Measurements from ENCODE around the gene ACOX2.

The ACOX2 gene

GRCh38 chr3:58567251-58567515, 30.2 kb upstream of the ACOX2 start:
- Histone ChIP-seq H3K36me3 (ENCODE audit: insufficient read depth, low read length) (no peaks in the 10 kb centered on the region), H3K9me2 (replicated peaks; ENCODE audit: low read depth, low read length) (no peaks in the 10 kb centered on the region), H3K4me1 (ENCODE audit: insufficient read depth, low read length, poor library complexity, severe bottlenecking) (no peaks in the 10 kb centered on the region), H3K9ac (ENCODE audit: low read depth, low read length, poor library complexity, severe bottlenecking) (no peak overlapping the region), H3K4me2 (ENCODE audit: low read depth, low read length, poor library complexity, severe bottlenecking) (no peak overlapping the region), H3K4me3 (ENCODE audit: low read length, poor library complexity, severe bottlenecking) (no peak overlapping the region), H3K27me3 (ENCODE audit: insufficient read depth, low read length, poor library complexity, severe bottlenecking) (no peaks in the 10 kb centered on the region), H3F3A (ENCODE audit: low read depth) (no peaks in the 10 kb centered on the region), H3K79me2 (ENCODE audit: insufficient read depth, low read length) (no peaks in the 10 kb centered on the region), H4K20me1 (ENCODE audit: insufficient read depth, low read length, poor library complexity, severe bottlenecking) (no peaks in the 10 kb centered on the region), H3K9me3 (ENCODE audit: insufficient read depth, low read depth, low read length) (no peaks in the 10 kb centered on the region), H2AFZ (ENCODE audit: low read length) (no peak overlapping the region)
- TF ChIP-seq CTCF (conservative IDR thresholded peaks at IDR 0.05; ENCODE audit: low read length) (no peak), EZH2phosphoT487 (IDR thresholded peaks at IDR 0.05; ENCODE audit: borderline replicate concordance) (no peak)

- no peak for TF ChIP-seq EZH2phosphoT487 (IDR thresholded peaks at IDR 0.05; ENCODE audit: borderline replicate concordance)
- no peak for TF ChIP-seq CTCF (conservative IDR thresholded peaks at IDR 0.05; ENCODE audit: low read length)
- no peaks in the 10 kb centered on the region for H3F3A ChIP-seq (ENCODE audit: low read depth)
- H3K4me1 ChIP-seq (ENCODE audit: insufficient read depth, low read length, poor library complexity, severe bottlenecking): no peaks in the 10 kb centered on the region
- H3K9me2 ChIP-seq (replicated peaks; ENCODE audit: low read depth, low read length): no peaks in the 10 kb centered on the region
- no peak overlapping the region for H3K4me3 ChIP-seq (ENCODE audit: low read length, poor library complexity, severe bottlenecking)
- H4K20me1 ChIP-seq (ENCODE audit: insufficient read depth, low read length, poor library complexity, severe bottlenecking): no peaks in the 10 kb centered on the region
- H3K79me2 ChIP-seq (ENCODE audit: insufficient read depth, low read length): no peaks in the 10 kb centered on the region
- no peak overlapping the region for H2AFZ ChIP-seq (ENCODE audit: low read length)
- no peaks in the 10 kb centered on the region for H3K9me3 ChIP-seq (ENCODE audit: insufficient read depth, low read depth, low read length)
- no peak overlapping the region for H3K9ac ChIP-seq (ENCODE audit: low read depth, low read length, poor library complexity, severe bottlenecking)
- H3K4me2 ChIP-seq (ENCODE audit: low read depth, low read length, poor library complexity, severe bottlenecking): no peak overlapping the region
- no peaks in the 10 kb centered on the region for H3K36me3 ChIP-seq (ENCODE audit: insufficient read depth, low read length)
- H3K27me3 ChIP-seq (ENCODE audit: insufficient read depth, low read length, poor library complexity, severe bottlenecking): no peaks in the 10 kb centered on the region
Measured at GRCh38 chr3:58566398-58567250, 29.6 kb upstream of the ACOX2 start.

DNA sequence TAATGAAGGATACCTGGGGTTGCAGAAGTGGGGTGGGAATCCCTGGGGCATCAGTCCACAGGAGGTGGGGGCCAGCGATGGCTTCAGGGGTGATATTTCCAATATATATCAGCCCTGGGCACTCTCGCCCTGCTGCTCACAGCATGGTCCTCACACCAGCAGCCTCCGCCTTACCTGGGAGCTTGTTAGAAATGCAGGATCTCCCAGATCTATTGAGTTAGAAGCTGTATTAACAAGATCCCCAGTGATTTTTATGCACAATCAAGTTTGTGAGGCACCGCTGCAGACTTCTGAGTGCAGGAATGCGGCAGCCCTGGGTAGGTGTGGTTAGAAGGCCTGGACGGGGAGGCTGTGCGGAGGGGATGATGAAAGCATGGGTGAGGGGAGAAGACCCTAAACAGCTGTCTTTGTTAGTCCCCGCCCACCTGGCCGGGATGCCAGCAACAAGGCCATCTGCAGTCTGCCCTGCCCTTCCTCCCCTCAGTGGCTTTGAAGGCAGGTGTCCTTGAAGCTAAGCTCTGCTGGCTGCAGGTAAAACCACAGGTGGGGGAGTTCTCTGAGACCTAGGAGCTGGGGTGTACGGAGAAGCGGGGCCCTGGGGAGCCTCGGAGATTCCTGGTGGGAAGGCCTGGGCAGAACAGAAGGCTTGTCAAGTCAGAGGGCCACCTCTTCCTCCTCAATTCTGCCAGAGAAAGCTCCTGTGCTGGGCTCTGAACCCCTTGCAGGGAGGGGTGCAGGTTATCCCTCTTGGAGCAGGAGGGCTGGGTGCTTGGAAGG, 28.8 kb upstream of the ACOX2 start:
- H3F3A ChIP-seq (ENCODE audit: low read depth): no peaks in the 10 kb centered on the region
- no peaks in the 10 kb centered on the region for H3K27me3 ChIP-seq (ENCODE audit: insufficient read depth, low read length, poor library complexity, severe bottlenecking)
- H3K9ac ChIP-seq (ENCODE audit: low read depth, low read length, poor library complexity, severe bottlenecking): no peak overlapping the region
- H3K36me3 ChIP-seq (ENCODE audit: insufficient read depth, low read length): no peaks in the 10 kb centered on the region
- H2AFZ ChIP-seq (ENCODE audit: low read length): no peak overlapping the region
- no peak for TF ChIP-seq CTCF (conservative IDR thresholded peaks at IDR 0.05; ENCODE audit: low read length)
- no peak for TF ChIP-seq EZH2phosphoT487 (IDR thresholded peaks at IDR 0.05; ENCODE audit: borderline replicate concordance)
- H3K4me3 ChIP-seq (ENCODE audit: low read length, poor library complexity, severe bottlenecking): no peak overlapping the region
- H3K9me3 ChIP-seq (ENCODE audit: insufficient read depth, low read depth, low read length): no peaks in the 10 kb centered on the region
- no peaks in the 10 kb centered on the region for H4K20me1 ChIP-seq (ENCODE audit: insufficient read depth, low read length, poor library complexity, severe bottlenecking)
- no peaks in the 10 kb centered on the region for H3K9me2 ChIP-seq (replicated peaks; ENCODE audit: low read depth, low read length)
- H3K4me1 ChIP-seq (ENCODE audit: insufficient read depth, low read length, poor library complexity, severe bottlenecking): no peaks in the 10 kb centered on the region
- H3K79me2 ChIP-seq (ENCODE audit: insufficient read depth, low read length): no peaks in the 10 kb centered on the region
- no peak overlapping the region for H3K4me2 ChIP-seq (ENCODE audit: low read depth, low read length, poor library complexity, severe bottlenecking)
